Immature natural killer cell (primary cell): ENCODE results near the gene RAB6B. TPM values are rescaled to one million over a fixed set of nuclear protein-coding genes. Genes with fewer than 3 reads are reported as not detected.
A peak's percentile ranks its signal among the peaks of the same experiment; 100 is the strongest.

Experiments used
- DNase-seq, 3 donors: peaks; one replicate each; pipeline ENCODE4 v3.0.0; 2022; ENCODE audit warnings: mixed read lengths in 1 of 3
- H3K27ac Mint-ChIP-seq, 6 donors: one replicate each; pipeline ENCODE4 v1.8.0; 2020; ENCODE audit warnings: mixed read lengths in 6 of 6, mild to moderate bottlenecking in 5 of 6, inconsistent platforms in 4 of 6, moderate library complexity in 3 of 6
- H3K27me3 Mint-ChIP-seq, 3 donors: one replicate each; pipeline ENCODE4 v1.8.0; 2020 to 2021; ENCODE audit warnings: low read depth in 3 of 3, mild to moderate bottlenecking in 3 of 3, mixed read lengths in 3 of 3, moderate library complexity in 3 of 3, inconsistent platforms in 1 of 3
- H3K36me3 Mint-ChIP-seq, 3 donors: one replicate each; pipeline ENCODE4 v1.8.0; 2020; ENCODE audit warnings: mixed read lengths in 3 of 3, inconsistent platforms in 2 of 3, mild to moderate bottlenecking in 2 of 3
- H3K4me1 Mint-ChIP-seq, 2 donors: one replicate each; pipeline ENCODE4 v1.8.0; 2020; ENCODE audit warnings: inconsistent platforms in 2 of 2, mild to moderate bottlenecking in 2 of 2, mixed read lengths in 2 of 2, moderate library complexity in 1 of 2
- H3K4me3 Mint-ChIP-seq, 5 donors: one replicate each; pipeline ENCODE4 v1.8.0; 2020; ENCODE audit warnings: mild to moderate bottlenecking in 5 of 5, mixed read lengths in 5 of 5, inconsistent platforms in 3 of 5, moderate library complexity in 3 of 5
- H3K9me3 Mint-ChIP-seq, 6 donors: one replicate each; pipeline ENCODE4 v1.8.0; 2020; ENCODE audit warnings: mild to moderate bottlenecking in 6 of 6, mixed read lengths in 6 of 6, inconsistent platforms in 4 of 6, moderate library complexity in 3 of 6
- polyA plus RNA-seq, 3 donors: library from polyadenylated mRNA; unstranded; fragments of 300-500 nt; fragmentation: Illumina TruSeq; gene quantifications; one replicate each; pipeline ENCODE4 v1.2.3, GENCODE V29; 2021

RAB6B gene
- polyA plus RNA-seq, 3 donors from 2014 or later: 0.46 to 0.53 TPM; not detected in 1

DNA sequence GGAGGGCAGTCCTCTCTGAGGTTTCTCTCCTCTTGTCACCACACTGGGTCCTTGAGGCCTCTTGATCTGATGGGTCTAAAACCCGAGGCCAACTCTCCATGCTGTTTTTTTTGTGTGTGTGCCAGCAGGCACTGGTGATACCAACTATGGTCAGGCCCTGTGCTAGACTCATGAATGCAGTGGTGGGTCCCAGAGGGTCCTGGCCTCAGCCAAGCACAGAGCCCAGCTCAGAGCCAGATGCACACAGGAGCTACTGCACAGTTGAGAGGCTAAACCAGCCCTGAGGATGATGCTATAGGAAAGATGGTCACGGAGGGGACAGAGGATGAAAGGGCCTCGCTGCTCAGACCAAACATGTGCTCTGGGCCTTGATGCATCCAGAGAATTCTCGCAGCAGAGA is 33.5 kb downstream of the RAB6B start:
- Mint-ChIP-seq H3K27me3 (peaks cover 2 to 3% (median 3%) of the 10 kb centered on the region in 3 donors), H3K36me3 (no peaks in the 10 kb centered on the region), H3K4me1 (no peaks in the 10 kb centered on the region), H3K27ac (no peak overlapping the region), H3K4me3 (no peak overlapping the region), H3K9me3 (no peaks in the 10 kb centered on the region)
- no peak for DNase-seq

GRCh38 chr3:133860519-133860918 is 35.2 kb downstream of the RAB6B start:
- H3K36me3 Mint-ChIP-seq: no peaks in the 10 kb centered on the region
- H3K27me3 Mint-ChIP-seq: peaks cover 2 to 3% (median 3%) of the 10 kb centered on the region in 3 donors
- no peak overlapping the region for H3K4me3 Mint-ChIP-seq
- no peak for DNase-seq
- H3K27ac Mint-ChIP-seq: no peak overlapping the region
- no peaks in the 10 kb centered on the region for H3K9me3 Mint-ChIP-seq
- H3K4me1 Mint-ChIP-seq: no peaks in the 10 kb centered on the region

DNA sequence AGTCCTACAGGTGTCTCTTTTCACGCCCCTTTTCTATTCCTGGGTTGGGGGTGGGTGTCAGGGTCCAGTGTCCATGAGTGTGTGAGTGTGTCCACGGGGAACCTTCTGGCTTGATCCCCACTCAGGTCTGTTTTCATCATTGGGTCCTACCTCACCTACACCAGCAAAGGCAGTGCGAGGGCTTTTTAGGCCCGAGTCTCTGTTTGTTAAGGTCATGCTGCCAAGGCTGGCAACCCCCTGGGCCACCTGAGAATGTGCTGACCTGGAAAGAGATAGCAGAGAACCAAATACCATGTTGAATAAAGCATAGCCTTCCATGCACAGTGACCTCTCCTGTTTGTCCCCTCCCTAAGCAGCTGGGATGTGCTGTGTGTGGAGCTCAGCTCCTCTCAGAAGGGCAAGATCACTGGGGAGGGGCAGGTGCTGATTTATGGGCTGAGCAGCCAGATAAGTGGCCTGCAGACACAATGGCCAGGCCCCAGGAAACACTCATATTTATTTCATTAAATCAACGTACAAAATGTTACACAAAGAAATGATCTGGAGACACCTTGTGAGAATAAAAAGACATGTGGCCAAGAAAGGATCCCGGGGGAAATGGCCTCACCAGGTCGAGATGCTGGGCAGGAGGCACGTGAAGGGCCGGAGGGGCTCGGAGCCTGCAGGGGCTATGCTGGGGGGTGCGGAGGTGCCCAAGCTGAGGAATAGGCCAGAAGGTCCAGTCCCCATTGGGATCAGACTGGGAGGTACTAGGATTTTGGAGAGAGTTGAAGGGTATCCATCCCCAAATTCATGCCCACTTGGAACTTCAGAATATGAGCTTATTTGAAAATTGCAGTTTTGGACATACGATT is 36.1 kb downstream of the RAB6B start:
- DNase-seq: no peak
- Mint-ChIP-seq H3K9me3 (no peaks in the 10 kb centered on the region), H3K27me3 (peaks cover 2 to 3% (median 3%) of the 10 kb centered on the region in 3 donors), H3K4me3 (no peak overlapping the region), H3K27ac (no peak overlapping the region), H3K4me1 (no peaks in the 10 kb centered on the region), H3K36me3 (no peaks in the 10 kb centered on the region)

DNA sequence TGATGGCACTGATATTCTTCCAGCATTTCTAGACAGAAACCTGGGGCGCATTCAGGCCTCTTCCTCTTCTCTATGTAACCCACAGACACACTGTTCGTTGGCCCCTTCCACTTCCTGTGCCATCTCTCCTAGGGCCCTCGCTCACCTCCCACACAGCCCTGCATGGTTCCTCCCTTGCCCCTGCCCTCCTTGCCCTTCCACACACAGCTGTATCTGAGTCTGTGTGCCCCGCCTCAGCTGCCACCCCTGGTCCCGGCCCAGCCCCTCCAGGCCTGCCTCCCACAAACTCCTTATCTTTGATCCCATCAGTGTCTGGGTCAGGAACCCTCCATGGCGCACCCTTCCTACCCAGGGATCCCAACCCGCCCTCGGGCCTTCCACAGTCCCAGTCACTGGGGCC is 37.9 kb downstream of the RAB6B start:
- H3K4me1 Mint-ChIP-seq: no peaks in the 10 kb centered on the region
- H3K36me3 Mint-ChIP-seq: no peaks in the 10 kb centered on the region
- H3K27ac Mint-ChIP-seq: peak overlapping the region in 1 of 6 donors; percentile 0
- no peak overlapping the region for H3K4me3 Mint-ChIP-seq
- DNase-seq: no peak
- peaks cover 2 to 3% (median 3%) of the 10 kb centered on the region in 3 donors for H3K27me3 Mint-ChIP-seq
- H3K9me3 Mint-ChIP-seq: no peaks in the 10 kb centered on the region

- Mint-ChIP-seq H3K27me3 (peaks cover 1 to 4% (median 2%) of the 10 kb centered on the region in 3 donors), H3K4me3 (no peak overlapping the region), H3K36me3 (no peaks in the 10 kb centered on the region), H3K9me3 (no peaks in the 10 kb centered on the region), H3K27ac (no peak overlapping the region), H3K4me1 (no peaks in the 10 kb centered on the region)
- no peak for DNase-seq
Measured at GRCh38 chr3:133856316-133856715, 39.4 kb downstream of the RAB6B start.

GRCh38 chr3:133855772-133856171 is 39.9 kb downstream of the RAB6B start:
- Mint-ChIP-seq H3K4me1 (no peaks in the 10 kb centered on the region), H3K4me3 (no peak overlapping the region), H3K27ac (no peak overlapping the region), H3K9me3 (no peaks in the 10 kb centered on the region), H3K27me3 (peaks cover 0 to 3% (median 1%) of the 10 kb centered on the region in 3 donors), H3K36me3 (no peaks in the 10 kb centered on the region)
- DNase-seq: no peak

DNA sequence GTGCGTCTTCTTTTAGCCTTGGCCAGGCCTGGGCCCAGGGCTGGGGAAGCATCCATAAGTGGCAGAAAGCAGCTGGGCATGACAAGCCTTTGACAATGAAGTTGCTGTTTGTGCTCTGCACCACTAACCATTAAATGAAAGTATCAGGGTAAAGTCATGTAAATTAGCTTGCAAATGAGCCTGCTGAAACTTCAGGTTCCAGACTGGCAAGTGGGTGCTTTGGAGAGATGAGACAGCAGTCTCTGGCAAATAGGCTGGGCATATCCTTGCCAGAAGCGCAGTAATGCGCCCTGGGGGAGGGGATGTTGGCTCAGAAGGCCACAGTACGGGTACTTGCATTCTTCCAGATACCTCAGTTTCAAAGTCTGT is 40.7 kb downstream of the RAB6B start:
- Mint-ChIP-seq H3K4me1 (no peaks in the 10 kb centered on the region), H3K27me3 (peaks cover 0 to 3% (median 1%) of the 10 kb centered on the region in 3 donors), H3K27ac (no peak overlapping the region), H3K9me3 (no peaks in the 10 kb centered on the region), H3K4me3 (no peak overlapping the region), H3K36me3 (no peaks in the 10 kb centered on the region)
- DNase-seq: no peak

DNA sequence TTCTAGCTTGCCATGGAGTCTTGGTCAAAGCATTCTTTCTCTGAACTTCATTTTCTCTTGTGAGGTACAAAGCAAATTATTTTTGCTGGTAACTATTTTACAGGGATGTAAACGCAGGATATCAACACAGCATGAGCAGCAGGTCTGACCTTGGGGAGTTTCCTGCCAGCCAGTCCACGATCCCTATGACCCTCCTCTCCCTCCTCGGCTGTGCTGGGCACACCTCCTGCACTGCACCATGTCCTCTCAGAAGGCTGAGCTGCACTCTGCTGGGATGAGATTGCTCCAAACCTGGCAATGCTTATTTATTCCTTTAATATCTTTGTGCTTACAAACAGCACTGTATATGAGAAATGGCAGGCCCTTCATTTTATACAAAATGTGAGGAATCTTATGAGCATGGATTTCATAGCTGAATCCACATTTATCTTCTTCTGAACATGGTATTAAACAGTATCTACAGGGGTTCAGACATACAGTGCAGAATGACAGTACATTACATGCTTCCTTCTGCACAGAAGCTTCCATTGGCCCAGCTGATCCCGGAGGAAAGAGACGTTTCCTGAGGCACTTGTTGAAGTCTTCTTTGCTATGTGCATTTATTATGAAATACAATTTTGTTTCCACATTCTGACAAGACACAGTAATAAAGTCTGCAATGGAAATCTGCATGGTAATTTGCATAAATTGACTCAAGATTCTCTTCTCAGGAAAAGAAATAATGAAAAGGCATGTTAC is 41.2 kb downstream of the RAB6B start:
- H3K27ac Mint-ChIP-seq: no peak overlapping the region

DNA sequence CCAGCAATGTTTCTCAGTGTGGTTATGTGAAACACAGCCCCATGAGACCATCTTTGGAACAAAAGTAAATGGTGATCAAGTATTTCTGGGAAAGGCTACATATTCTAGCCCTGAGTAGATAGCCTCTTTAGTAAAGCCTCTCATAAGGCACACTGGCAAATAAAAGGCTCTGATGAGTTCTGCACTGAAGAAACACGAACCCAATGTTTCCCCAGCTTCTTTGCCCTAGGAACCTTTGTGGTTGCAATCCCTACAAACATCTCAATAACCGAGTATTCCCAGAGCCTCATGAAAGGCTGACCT is 41.8 kb downstream of the RAB6B start:
- no peak overlapping the region for H3K27ac Mint-ChIP-seq
- no peak overlapping the region for H3K4me3 Mint-ChIP-seq
- peaks cover 0 to 1% (median 1%) of the 10 kb centered on the region in 3 donors for H3K27me3 Mint-ChIP-seq
- H3K4me1 Mint-ChIP-seq: no peaks in the 10 kb centered on the region
- no peaks in the 10 kb centered on the region for H3K36me3 Mint-ChIP-seq
- H3K9me3 Mint-ChIP-seq: no peaks in the 10 kb centered on the region
- no peak for DNase-seq

More for the DNA sequence above, 41.2 kb downstream of the RAB6B start:
- H3K27me3 Mint-ChIP-seq: peaks cover 0 to 2% (median 1%) of the 10 kb centered on the region in 3 donors
- no peak for DNase-seq
- H3K9me3 Mint-ChIP-seq: no peaks in the 10 kb centered on the region
- H3K4me1 Mint-ChIP-seq: no peaks in the 10 kb centered on the region
- H3K4me3 Mint-ChIP-seq: no peak overlapping the region
- no peaks in the 10 kb centered on the region for H3K36me3 Mint-ChIP-seq

DNA sequence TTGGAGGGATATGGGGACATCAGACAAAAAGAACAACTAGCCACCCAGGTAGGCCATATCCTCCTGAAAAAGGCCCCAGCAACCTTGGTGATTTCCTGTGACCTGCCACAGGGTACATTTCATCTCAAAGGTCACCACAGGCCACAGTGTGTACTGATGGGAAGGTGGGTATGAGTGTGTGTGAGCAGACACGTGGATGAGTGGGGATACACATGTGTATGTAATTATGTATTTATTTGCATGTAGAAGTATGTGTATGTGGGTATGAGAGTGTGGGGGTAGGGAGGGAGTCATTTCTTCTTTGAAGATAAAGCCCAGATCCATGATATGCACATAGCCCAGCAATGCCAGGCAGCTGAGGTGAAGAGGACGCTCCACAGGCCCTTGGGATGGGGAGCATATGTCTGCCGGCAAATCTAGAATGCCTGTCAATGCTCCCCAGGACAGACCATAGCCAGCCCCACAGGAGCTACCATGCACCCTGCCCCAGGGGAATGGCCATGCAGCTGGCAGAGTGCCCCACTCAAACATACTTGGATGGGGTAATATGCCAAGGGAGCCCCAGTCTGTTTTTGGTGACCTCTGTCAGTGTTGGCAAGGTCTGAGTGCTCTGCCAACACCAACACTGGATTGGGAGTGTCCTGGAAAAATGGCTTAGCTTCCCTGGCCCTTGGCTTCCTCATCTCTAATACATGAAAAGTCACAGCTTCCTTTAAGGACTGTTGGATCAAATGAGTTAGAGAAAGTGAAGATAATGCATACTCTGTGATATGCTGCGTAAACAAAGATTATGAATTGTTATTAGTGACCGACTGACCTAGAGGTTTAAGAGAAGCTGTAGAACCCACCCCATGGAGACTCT is 42.4 kb downstream of the RAB6B start:
- peaks cover 0 to 1% (median 1%) of the 10 kb centered on the region in 3 donors for H3K27me3 Mint-ChIP-seq
- no peak overlapping the region for H3K4me3 Mint-ChIP-seq
- no peaks in the 10 kb centered on the region for H3K4me1 Mint-ChIP-seq
- no peaks in the 10 kb centered on the region for H3K9me3 Mint-ChIP-seq
- no peak overlapping the region for H3K27ac Mint-ChIP-seq
- H3K36me3 Mint-ChIP-seq: no peaks in the 10 kb centered on the region
- DNase-seq: no peak

GRCh38 chr3:133851931-133852330 is 43.8 kb downstream of the RAB6B start:
- no peak overlapping the region for H3K4me3 Mint-ChIP-seq
- H3K27me3 Mint-ChIP-seq: peaks cover 0 to 8% (median 0%) of the 10 kb centered on the region in 3 donors
- no peaks in the 10 kb centered on the region for H3K9me3 Mint-ChIP-seq
- H3K4me1 Mint-ChIP-seq: no peaks in the 10 kb centered on the region
- no peak for DNase-seq
- no peaks in the 10 kb centered on the region for H3K36me3 Mint-ChIP-seq
- no peak overlapping the region for H3K27ac Mint-ChIP-seq

DNA sequence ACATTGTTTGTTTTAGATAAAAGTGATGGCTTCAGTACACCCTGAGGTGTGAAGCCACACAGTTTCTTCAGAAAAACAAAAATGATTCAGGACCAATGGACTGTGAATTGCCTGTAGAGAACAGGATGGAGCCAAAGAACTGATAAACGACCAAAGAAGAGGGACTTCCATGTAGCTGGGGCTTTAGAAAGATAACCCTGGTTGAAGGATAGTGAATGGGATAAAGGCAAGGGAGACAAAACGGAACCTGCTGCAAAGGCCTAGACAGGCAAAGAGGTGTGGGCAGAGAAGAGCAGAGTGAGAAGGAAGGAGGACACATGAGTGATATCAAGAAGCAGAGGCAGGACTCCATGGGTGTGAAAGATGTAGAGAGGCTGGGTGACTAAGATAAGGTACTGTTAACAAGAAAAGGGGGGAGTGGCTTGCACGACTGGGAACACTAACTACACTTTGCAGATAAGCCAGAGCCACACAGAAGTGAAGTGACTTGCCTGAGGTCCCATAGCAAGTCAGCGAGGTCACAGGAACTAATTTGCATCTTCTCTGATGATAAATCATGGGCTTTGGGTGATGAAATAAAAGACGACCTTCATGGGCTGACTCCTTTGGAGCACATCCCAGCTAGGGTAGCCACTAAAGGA is 44.3 kb downstream of the RAB6B start:
- DNase-seq: no peak
- Mint-ChIP-seq H3K27me3 (peaks cover 0 to 8% (median 0%) of the 10 kb centered on the region in 3 donors), H3K4me3 (no peak overlapping the region), H3K9me3 (no peaks in the 10 kb centered on the region), H3K27ac (peak overlapping the region in 1 of 6 donors; percentile 25), H3K36me3 (no peaks in the 10 kb centered on the region), H3K4me1 (no peaks in the 10 kb centered on the region)

- Mint-ChIP-seq H3K9me3 (no peaks in the 10 kb centered on the region), H3K27ac (no peak overlapping the region), H3K4me1 (no peaks in the 10 kb centered on the region), H3K27me3 (peaks cover 0 to 8% (median 0%) of the 10 kb centered on the region in 3 donors), H3K4me3 (no peak overlapping the region), H3K36me3 (no peaks in the 10 kb centered on the region)
- no peak for DNase-seq
Measured at GRCh38 chr3:133850034-133850433, 45.6 kb downstream of the RAB6B start.
